ENCODE measurements around the gene TRIM43. TPM values are rescaled to one million over a fixed set of nuclear protein-coding genes. Genes with fewer than 3 reads are reported as not detected.
"Not testable (repeated sequence)": the region's sequence is repeated elsewhere in the genome, so short reads cannot be mapped to it uniquely, and the experiment has no call there.

TRIM43 gene
- not detected for total RNA-seq
- polyA plus RNA-seq: not detected
- long read RNA-seq, donor 1: 0 reads
- long read RNA-seq, donor 2: 0 reads
- long read RNA-seq, donor 3: 0 reads

DNA sequence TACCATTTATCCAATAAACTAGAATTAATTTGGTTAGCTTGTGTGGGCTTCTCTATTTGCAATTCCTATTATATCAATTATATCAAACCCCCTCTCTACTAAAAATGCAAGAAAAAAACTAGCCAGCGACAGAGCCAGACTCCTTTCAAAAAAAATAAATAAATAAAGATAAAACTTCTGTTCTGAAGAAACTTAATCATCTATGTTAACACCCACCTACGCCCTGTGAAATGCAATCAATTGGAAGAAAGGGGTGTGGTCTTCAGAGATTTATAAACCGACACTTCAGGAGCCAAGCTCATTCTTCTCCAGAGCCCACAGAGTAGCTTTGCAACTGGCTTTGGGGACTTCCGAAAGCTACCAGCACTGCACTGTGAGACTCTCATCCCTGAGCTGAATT, at the start of gene TRIM43:
TRIM43 (plus strand) TSS at position 301 of the 400 bp plus-strand sequence. CDS start 2,023 bp downstream, outside the sequence.
- H3K27me3 ChIP-seq; H3K36me3 ChIP-seq; H3K27ac ChIP-seq; H3K9me3 ChIP-seq; H3K4me1 ChIP-seq (ENCODE audit: insufficient read depth); DNase-seq; intact Hi-C loops (cut with DNase I); H3K4me3 ChIP-seq: not testable (repeated sequence)
- whole genome bisulfite sequencing, 3 donors: 64 to 100% (median 100%) methylated on average over 1 to 2 of the region's 4 CpGs

DNA sequence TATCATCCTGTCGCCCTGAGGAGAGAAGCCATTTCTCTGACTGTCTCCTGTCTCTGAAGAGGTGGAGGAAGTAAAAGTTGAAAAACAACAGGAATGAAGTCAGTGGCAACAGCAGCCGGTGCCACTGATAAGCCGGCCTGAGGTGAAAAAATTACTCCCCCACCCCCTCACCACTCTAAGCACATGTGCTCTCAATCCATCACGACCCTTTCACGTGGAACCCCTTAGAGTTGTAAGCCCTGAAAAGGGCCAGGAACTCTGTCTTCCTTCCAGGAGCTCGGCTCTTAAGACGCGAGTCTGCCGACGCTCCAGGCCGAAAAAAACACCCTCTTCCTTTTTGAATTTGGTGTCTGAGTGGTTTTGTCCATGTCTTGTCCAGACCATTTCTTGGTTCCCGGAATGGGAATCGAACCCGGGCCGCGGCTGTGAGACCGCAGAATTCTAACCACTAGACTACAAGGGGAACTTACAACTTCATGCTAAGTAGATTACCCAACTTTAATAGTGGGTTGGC, 40.7 kb upstream of the TRIM43 start:
- 75 to 77% (median 75%) methylated on average over 17 of the region's 17 CpGs for WGBS, 3 donors
- DNase-seq: no peak
- Histone ChIP-seq H3K4me3 (no peak overlapping the region), H3K4me1 (ENCODE audit: insufficient read depth) (no peaks in the 10 kb centered on the region), H3K27ac (no peak overlapping the region), H3K36me3 (no peaks in the 10 kb centered on the region), H3K9me3 (no peaks in the 10 kb centered on the region), H3K27me3 (no peaks in the 10 kb centered on the region)
- TF ChIP-seq POLR2A (IDR thresholded peaks at IDR 0.05) (no peak), EP300 (IDR thresholded peaks at IDR 0.05) (no peak)
- TF ChIP-seq, protein P1, sequence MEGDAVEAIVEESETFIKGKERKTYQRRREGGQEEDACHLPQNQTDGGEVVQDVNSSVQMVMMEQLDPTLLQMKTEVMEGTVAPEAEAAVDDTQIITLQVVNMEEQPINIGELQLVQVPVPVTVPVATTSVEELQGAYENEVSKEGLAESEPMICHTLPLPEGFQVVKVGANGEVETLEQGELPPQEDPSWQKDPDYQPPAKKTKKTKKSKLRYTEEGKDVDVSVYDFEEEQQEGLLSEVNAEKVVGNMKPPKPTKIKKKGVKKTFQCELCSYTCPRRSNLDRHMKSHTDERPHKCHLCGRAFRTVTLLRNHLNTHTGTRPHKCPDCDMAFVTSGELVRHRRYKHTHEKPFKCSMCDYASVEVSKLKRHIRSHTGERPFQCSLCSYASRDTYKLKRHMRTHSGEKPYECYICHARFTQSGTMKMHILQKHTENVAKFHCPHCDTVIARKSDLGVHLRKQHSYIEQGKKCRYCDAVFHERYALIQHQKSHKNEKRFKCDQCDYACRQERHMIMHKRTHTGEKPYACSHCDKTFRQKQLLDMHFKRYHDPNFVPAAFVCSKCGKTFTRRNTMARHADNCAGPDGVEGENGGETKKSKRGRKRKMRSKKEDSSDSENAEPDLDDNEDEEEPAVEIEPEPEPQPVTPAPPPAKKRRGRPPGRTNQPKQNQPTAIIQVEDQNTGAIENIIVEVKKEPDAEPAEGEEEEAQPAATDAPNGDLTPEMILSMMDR (IDR thresholded peaks at IDR 0.05): no peak
- intact Hi-C loops (cut with DNase I): no loop called here

DNA sequence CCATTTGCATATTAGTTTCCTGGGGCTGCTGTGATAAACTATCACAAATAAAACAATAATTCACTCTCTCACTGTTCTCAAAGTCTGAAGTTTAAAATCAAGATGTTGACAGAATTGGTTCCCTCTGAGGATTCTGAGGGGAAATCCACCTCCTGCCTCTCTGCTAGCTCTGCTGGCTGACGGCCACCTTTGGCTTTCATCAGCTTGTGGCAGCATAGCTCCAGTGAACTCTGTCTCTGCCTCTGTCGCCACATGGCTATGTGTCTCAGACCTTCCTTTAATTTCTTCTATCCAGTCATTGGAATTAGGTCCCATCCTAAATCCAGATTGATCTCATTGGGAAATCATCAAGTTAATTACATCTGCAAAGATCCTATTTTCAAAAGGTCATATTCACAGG, 38.9 kb upstream of the TRIM43 start:
- Histone ChIP-seq H3K27ac (no peak overlapping the region), H3K36me3 (no peaks in the 10 kb centered on the region), H3K4me1 (ENCODE audit: insufficient read depth) (no peaks in the 10 kb centered on the region), H3K27me3 (no peaks in the 10 kb centered on the region), H3K9me3 (no peaks in the 10 kb centered on the region), H3K4me3 (no peak overlapping the region)
- WGBS, 3 donors: 33 to 47% (median 42%) methylated on average over 2 of the region's 2 CpGs
- intact Hi-C loops (cut with DNase I): no loop called here
- no peak for DNase-seq
- TF ChIP-seq POLR2A (IDR thresholded peaks at IDR 0.05) (no peak), EP300 (IDR thresholded peaks at IDR 0.05) (no peak)
- TF ChIP-seq, protein P1 (IDR thresholded peaks at IDR 0.05): no peak

DNA sequence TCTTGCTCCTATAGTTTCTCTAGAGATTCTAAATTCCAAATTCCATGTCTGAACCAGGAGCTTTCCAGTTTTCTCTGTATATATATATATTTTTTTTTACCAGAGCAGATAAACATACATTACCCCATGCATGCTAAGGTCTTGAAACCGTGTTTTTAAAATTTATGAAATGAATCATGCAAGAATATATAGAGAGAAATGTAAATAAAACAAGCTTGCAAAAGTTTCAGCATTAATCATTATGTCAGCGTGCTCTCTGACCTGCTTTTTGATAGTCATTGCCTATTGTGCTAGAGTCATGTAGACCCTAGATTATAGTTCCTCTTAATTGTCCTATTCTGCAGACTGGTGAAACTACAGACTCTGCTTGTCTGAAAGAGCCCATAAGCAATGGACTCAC, 22.6 kb upstream of the TRIM43 start:
- no peaks in the 10 kb centered on the region for H3K27me3 ChIP-seq
- TF ChIP-seq, protein P1 (IDR thresholded peaks at IDR 0.05): no peak
- TF ChIP-seq POLR2A (IDR thresholded peaks at IDR 0.05) (no peak), EP300 (IDR thresholded peaks at IDR 0.05) (no peak)
- no peaks in the 10 kb centered on the region for H3K36me3 ChIP-seq
- 63 to 74% (median 68%) methylated on average over 2 of the region's 2 CpGs for WGBS, 3 donors
- DNase-seq: no peak
- H3K4me3 ChIP-seq: no peak overlapping the region
- no peaks in the 10 kb centered on the region for H3K4me1 ChIP-seq (ENCODE audit: insufficient read depth)
- no peak overlapping the region for H3K27ac ChIP-seq
- no peaks in the 10 kb centered on the region for H3K9me3 ChIP-seq
- intact Hi-C loops (cut with DNase I): no loop called here

DNA sequence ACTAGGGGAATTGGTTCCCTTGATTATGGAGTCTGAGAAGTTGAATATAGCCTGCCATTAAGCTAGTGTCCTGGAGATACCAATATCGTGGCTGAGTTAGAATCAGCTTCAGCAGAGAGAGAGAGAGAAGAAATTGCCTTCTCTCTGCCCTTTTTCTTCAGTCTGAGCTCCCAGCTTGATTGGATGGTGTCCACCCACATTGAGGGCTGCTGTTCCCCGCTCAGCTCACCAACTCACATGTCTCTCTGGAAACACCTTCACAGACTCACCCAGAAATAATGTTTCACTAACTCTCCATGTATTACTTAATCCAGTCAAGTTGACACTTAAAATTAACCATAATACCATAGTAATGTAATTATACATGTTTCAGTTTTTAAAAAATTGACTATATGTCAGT, 17.9 kb upstream of the TRIM43 start:
- intact Hi-C loops (cut with DNase I): no loop called here
- Histone ChIP-seq H3K27me3 (no peaks in the 10 kb centered on the region), H3K36me3 (no peaks in the 10 kb centered on the region), H3K4me1 (ENCODE audit: insufficient read depth) (no peaks in the 10 kb centered on the region), H3K9me3 (no peaks in the 10 kb centered on the region), H3K4me3 (no peak overlapping the region), H3K27ac (no peak overlapping the region)
- TF ChIP-seq EP300 (IDR thresholded peaks at IDR 0.05) (no peak), POLR2A (IDR thresholded peaks at IDR 0.05) (no peak)
- TF ChIP-seq, protein P1 (IDR thresholded peaks at IDR 0.05): no peak
- 77 to 81% (median 78%) methylated on average over 2 of the region's 2 CpGs for WGBS, 3 donors
- DNase-seq: no peak
